Osteoblast (primary cell): ENCODE results near the gene SND1. TPM values are rescaled to one million over a fixed set of nuclear protein-coding genes. Genes with fewer than 3 reads are reported as not detected.

Source experiments
- DNase-seq: peaks from one replicate; pipeline ENCODE4 v3.0.0; 2011; ENCODE audit warnings: low spot score, mixed read lengths; ENCODE audit not compliant: insufficient read length; ENCODE audit errors: missing footprints
- H2AFZ ChIP-seq: 2 replicates; pipeline ENCODE4 v1.6.0; 2011; ENCODE audit warnings: mild to moderate bottlenecking, low read length
- H3K27ac ChIP-seq: 2 replicates; pipeline ENCODE4 v1.5.1; 2011; ENCODE audit warnings: mild to moderate bottlenecking, low read depth, low read length, moderate library complexity
- H3K27me3 ChIP-seq: 2 replicates; pipeline ENCODE4 v1.6.0; 2012; ENCODE audit warnings: mild to moderate bottlenecking, control low read depth, inconsistent platforms, low read length, moderate library complexity; ENCODE audit not compliant: insufficient read depth
- H3K36me3 ChIP-seq: 2 replicates; pipeline ENCODE4 v1.5.1; 2011; ENCODE audit warnings: mild to moderate bottlenecking, low read length, control low read depth, moderate library complexity; ENCODE audit not compliant: insufficient read depth
- H3K4me1 ChIP-seq: 2 replicates; pipeline ENCODE4 v1.5.1; 2011; ENCODE audit warnings: mild to moderate bottlenecking, low read length, control low read depth, moderate library complexity; ENCODE audit not compliant: insufficient read depth
- H3K4me2 ChIP-seq: 2 replicates; pipeline ENCODE4 v1.6.0; 2011; ENCODE audit warnings: mild to moderate bottlenecking, low read length; ENCODE audit not compliant: insufficient read depth
- H3K4me3 ChIP-seq: fragments of 200-600 bp; sonication (generic); 3 replicates; pipeline ENCODE4 v1.5.1; 2012; ENCODE audit warnings: mild to moderate bottlenecking, low read length, inconsistent platforms; ENCODE audit not compliant: insufficient read depth
- H3K79me2 ChIP-seq: 2 replicates; pipeline ENCODE4 v1.6.0; 2012; ENCODE audit warnings: mild to moderate bottlenecking, low read length, control low read depth, inconsistent platforms; ENCODE audit not compliant: insufficient read depth
- H3K9me3 ChIP-seq: 2 replicates; pipeline ENCODE4 v1.5.1; 2011; ENCODE audit warnings: low read depth, low read length, control low read depth
- H4K20me1 ChIP-seq: 2 replicates; pipeline ENCODE4 v1.6.0; 2012; ENCODE audit warnings: mild to moderate bottlenecking, low read length, control low read depth; ENCODE audit not compliant: insufficient read depth
- total RNA-seq: library from RNA; depleted of rRNA; stranded (reverse); fragments of >200 nt; gene quantifications from 2 replicates; pipeline ENCODE4 v1.2.3, GENCODE V29; 2012
- TF ChIP-seq, protein P1 (sequence below): IDR thresholded peaks from 2 replicates; pipeline ENCODE4 v1.5.1; 2011; ENCODE audit warnings: mild to moderate bottlenecking, low read depth, low read length, moderate library complexity; ENCODE audit errors: extremely low read depth

SND1 gene
- total RNA-seq, 1 donor = 257 TPM

DNA sequence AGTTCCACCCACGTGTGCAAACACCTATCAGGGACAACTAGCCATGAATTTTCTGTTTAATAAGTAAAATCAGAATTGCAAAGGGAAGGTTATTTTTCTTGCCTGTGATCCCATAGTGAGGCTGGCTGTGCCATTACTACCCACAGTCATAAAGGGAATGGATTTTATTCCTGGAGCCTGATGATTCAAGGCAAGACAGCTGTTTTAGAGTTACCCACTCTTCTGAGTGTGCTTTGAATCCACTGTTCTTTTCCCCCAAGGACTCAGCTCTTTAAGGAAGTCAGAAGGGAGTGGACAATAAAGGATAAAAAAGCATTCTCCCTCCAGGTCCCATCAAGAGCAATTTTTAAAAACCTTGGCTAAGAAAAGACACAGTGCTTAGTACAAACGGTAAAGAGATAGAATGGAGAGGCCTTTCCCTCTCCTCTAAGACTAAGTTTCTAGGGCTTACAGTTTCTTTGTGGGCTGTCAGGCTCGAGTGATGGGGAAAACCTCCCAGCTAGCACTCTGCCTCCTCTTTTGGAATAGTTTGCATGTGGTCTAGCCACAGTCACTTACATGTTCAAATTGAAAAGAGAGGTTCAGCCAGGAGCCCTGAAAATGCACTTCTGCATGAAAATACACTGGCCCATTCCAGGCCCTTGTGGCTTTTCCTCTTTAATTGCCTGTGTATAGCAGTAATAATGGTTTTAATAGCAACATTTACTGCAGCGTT is 384.4 kb downstream of the SND1 start:
- no peak overlapping the region for H3K4me3 ChIP-seq
- peaks cover 14% of the 10 kb centered on the region for H3K4me1 ChIP-seq
- H3K79me2 ChIP-seq = peaks cover 7% of the 10 kb centered on the region
- no peak for DNase-seq
- TF ChIP-seq, protein P1, sequence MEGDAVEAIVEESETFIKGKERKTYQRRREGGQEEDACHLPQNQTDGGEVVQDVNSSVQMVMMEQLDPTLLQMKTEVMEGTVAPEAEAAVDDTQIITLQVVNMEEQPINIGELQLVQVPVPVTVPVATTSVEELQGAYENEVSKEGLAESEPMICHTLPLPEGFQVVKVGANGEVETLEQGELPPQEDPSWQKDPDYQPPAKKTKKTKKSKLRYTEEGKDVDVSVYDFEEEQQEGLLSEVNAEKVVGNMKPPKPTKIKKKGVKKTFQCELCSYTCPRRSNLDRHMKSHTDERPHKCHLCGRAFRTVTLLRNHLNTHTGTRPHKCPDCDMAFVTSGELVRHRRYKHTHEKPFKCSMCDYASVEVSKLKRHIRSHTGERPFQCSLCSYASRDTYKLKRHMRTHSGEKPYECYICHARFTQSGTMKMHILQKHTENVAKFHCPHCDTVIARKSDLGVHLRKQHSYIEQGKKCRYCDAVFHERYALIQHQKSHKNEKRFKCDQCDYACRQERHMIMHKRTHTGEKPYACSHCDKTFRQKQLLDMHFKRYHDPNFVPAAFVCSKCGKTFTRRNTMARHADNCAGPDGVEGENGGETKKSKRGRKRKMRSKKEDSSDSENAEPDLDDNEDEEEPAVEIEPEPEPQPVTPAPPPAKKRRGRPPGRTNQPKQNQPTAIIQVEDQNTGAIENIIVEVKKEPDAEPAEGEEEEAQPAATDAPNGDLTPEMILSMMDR = no peak
- H4K20me1 ChIP-seq = peaks cover 58% of the 10 kb centered on the region
- H2AFZ ChIP-seq = no peak overlapping the region
- H3K27ac ChIP-seq = no peak overlapping the region
- H3K4me2 ChIP-seq = no peak overlapping the region
- H3K36me3 ChIP-seq = no peaks in the 10 kb centered on the region
- H3K27me3 ChIP-seq = no peaks in the 10 kb centered on the region
- no peaks in the 10 kb centered on the region for H3K9me3 ChIP-seq

DNA sequence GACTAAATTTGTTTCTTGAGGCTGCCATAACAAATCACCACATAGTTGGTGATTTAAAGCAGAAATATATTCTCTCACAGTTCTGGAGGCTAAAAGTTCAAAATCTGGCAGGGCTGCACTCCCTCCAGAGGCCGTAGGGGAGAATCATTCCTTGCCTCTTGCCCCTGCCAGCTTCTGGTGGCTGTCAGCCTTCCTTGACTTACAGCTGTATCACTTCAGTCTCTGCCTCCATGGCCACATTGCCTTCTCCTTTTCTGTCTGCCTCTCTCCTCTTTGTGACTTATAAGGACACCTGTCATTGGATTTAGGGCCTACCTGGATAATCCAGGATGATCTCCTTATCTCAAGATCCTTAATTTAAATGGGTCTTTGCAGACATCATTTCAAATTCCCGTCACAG is 385.1 kb downstream of the SND1 start:
- H3K4me3 ChIP-seq = no peak overlapping the region
- H4K20me1 ChIP-seq = peaks cover 65% of the 10 kb centered on the region
- TF ChIP-seq, protein P1 = peak; percentile 6
- H3K36me3 ChIP-seq = no peaks in the 10 kb centered on the region
- no peak overlapping the region for H3K4me2 ChIP-seq
- H3K4me1 ChIP-seq = peaks cover 18% of the 10 kb centered on the region
- no peaks in the 10 kb centered on the region for H3K9me3 ChIP-seq
- no peaks in the 10 kb centered on the region for H3K27me3 ChIP-seq
- no peak overlapping the region for H3K27ac ChIP-seq
- peaks cover 7% of the 10 kb centered on the region for H3K79me2 ChIP-seq
- no peak for DNase-seq
- H2AFZ ChIP-seq = no peak overlapping the region

DNA sequence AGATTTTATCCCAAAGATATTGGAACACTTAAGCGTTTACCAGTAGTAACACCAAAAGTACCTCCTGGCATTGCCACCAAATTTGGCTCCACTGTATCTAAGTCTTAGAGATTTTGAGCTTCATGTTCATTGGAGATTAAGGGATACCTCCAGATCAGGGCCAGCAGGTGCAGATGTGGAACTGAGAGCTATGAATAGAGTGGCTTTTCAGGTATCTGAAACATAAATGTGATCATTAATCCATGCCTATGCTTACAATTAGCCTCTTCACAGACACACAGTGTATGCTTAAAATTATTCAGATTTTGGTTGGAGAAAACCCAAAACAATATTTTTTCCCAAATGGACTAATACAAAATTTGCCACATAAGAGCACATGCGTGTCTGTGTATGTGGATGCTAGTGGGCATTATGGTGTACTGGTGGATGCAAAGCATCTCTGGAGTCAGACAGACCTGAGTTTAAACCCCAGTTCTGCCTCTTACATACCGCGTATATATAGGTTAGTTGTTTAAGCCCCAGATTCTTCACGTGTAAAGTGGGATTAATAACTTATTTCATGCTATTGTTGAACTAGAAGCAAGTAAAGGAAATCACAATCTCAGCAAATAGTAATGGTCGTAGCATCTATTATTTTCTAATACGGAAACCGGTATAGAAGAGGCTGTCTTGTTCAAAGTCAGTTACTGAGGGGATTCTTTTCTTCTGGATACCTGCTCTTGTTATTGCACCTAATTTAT is 386.1 kb downstream of the SND1 start:
- DNase-seq = no peak
- H3K27me3 ChIP-seq = no peaks in the 10 kb centered on the region
- no peaks in the 10 kb centered on the region for H3K9me3 ChIP-seq
- no peak overlapping the region for H3K4me3 ChIP-seq
- TF ChIP-seq, protein P1 = no peak
- no peak overlapping the region for H3K4me2 ChIP-seq
- H2AFZ ChIP-seq = no peak overlapping the region
- H3K4me1 ChIP-seq = peaks cover 12% of the 10 kb centered on the region
- H4K20me1 ChIP-seq = peaks cover 68% of the 10 kb centered on the region
- H3K27ac ChIP-seq = no peak overlapping the region
- H3K36me3 ChIP-seq = no peaks in the 10 kb centered on the region
- H3K79me2 ChIP-seq = peaks cover 2% of the 10 kb centered on the region

DNA sequence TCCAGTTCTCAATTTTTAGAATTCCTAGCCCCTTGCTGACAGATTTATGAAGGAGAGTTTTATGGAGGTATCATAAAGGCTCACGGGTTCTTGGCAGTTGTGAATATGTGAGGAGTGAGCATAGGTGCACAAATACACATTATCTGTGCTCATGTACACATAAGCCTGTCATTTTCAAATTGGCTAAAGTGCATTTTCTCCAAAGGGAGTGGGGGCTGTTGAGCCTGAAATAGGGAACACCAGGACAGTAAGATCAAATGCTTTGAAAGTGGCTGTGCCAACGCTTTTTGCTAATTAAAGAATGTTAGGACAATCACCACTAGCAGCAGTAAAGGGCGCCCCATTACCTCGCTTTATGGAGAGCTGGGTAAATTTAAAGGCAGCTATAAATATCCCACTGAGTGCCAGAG is 387.6 kb downstream of the SND1 start:
- TF ChIP-seq, protein P1 = no peak
- no peak for DNase-seq
- H3K4me2 ChIP-seq = no peak overlapping the region
- no peaks in the 10 kb centered on the region for H3K9me3 ChIP-seq
- H3K4me3 ChIP-seq = no peak overlapping the region
- H3K4me1 ChIP-seq = peaks cover 12% of the 10 kb centered on the region
- no peak overlapping the region for H3K27ac ChIP-seq
- H3K36me3 ChIP-seq = no peaks in the 10 kb centered on the region
- peaks cover 2% of the 10 kb centered on the region for H3K79me2 ChIP-seq
- no peak overlapping the region for H2AFZ ChIP-seq
- H3K27me3 ChIP-seq = no peaks in the 10 kb centered on the region
- peaks cover 54% of the 10 kb centered on the region for H4K20me1 ChIP-seq
